IPS-18a (cell line): Measurements from ENCODE around the gene RAB11FIP3.

ENCODE experiments used
- H3K27ac ChIP-seq: one replicate; pipeline ENCODE4 v1.5.1; 2013; ENCODE audit warnings: low read length
- H3K27me3 ChIP-seq: one replicate; pipeline ENCODE4 v1.6.1; 2013; ENCODE audit warnings: mild to moderate bottlenecking, low read length; ENCODE audit not compliant: control insufficient read depth, insufficient read depth
- H3K36me3 ChIP-seq: one replicate; pipeline ENCODE4 v1.6.1; 2013; ENCODE audit warnings: low read depth, low read length; ENCODE audit not compliant: control insufficient read depth
- H3K4me1 ChIP-seq: one replicate; pipeline ENCODE4 v1.6.1; 2013; ENCODE audit warnings: low read depth, low read length; ENCODE audit not compliant: control insufficient read depth
- H3K4me3 ChIP-seq: one replicate; pipeline ENCODE4 v1.5.1; 2013; ENCODE audit warnings: low read length
- H3K9ac ChIP-seq: one replicate; pipeline ENCODE4 v1.6.1; 2013; ENCODE audit warnings: mild to moderate bottlenecking, low read length, moderate library complexity
- H3K9me3 ChIP-seq: one replicate; pipeline ENCODE4 v1.6.1; 2013; ENCODE audit warnings: low read depth, low read length; ENCODE audit not compliant: control insufficient read depth

Gene RAB11FIP3

DNA sequence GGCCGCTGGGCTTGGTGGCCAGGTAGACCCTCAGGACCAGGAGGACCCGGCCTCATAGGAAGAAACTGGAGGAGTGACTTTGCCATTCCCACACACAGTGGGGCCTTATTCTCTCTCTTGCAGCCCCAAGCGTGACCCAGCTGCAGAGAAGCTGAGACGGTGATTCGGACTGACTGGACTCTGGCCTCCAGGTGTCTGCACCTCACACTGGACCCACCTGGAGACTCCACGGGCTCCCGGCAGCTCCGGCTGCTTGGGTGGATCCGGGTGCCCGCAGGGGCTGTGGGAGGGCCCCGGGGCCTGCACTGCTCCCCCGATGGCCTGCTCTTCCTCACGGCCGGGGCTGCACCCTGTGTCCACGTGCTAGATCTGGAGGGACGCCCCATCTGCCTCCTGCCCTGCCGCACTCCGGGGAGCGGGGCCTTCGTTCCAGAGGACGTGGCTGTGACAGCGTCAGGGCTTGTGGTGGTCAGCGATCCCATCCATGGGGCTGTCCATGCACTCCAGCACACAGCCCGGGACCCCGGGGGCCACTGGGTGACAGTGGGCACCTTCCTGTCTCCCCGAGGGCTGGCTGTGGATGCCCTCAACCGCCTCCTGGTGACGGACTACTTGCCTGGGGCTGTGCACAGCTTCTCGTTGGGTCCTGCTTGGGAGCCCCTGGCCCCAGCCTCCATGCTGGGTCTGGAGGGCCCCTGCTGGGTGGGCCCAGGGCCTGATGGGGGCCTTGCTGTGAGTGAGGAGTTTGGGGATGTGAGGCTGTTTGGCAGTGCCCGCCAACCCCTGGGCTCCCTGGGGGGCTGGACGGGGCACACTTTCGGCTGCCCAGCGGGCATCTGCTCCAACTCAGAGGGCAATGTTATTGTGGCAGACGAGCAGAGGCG, 142.2 kb downstream of the RAB11FIP3 start:
- Histone ChIP-seq H3K27ac (no peak overlapping the region), H3K4me3 (no peak overlapping the region), H3K4me1 (peaks cover 16% of the 10 kb centered on the region), H3K9me3 (no peaks in the 10 kb centered on the region), H3K36me3 (no peaks in the 10 kb centered on the region), H3K9ac (no peak overlapping the region), H3K27me3 (peaks cover 2% of the 10 kb centered on the region)

- Histone ChIP-seq H3K4me3 (peak overlapping the region; percentile 59), H3K9me3 (no peaks in the 10 kb centered on the region), H3K27ac (no peak overlapping the region), H3K36me3 (no peaks in the 10 kb centered on the region), H3K27me3 (no peaks in the 10 kb centered on the region), H3K4me1 (peaks cover 16% of the 10 kb centered on the region), H3K9ac (peak overlapping the region; percentile 62)
Measured at GRCh38 chr16:568401-569258, 143.2 kb downstream of the RAB11FIP3 start.

- no peaks in the 10 kb centered on the region for H3K27me3 ChIP-seq
- peaks cover 16% of the 10 kb centered on the region for H3K4me1 ChIP-seq
- H3K27ac ChIP-seq: no peak within 1 kb of the TSS
- no peaks in the 10 kb centered on the region for H3K36me3 ChIP-seq
- peak within 1 kb of the TSS; percentile 84 for H3K4me3 ChIP-seq
- H3K9me3 ChIP-seq: no peaks in the 10 kb centered on the region
- peak within 1 kb of the TSS; percentile 72 for H3K9ac ChIP-seq
Measured at GRCh38 chr16:569445-570254, 144.2 kb downstream of the RAB11FIP3 start, which contains the start of gene PIGQ. PIGQ (plus strand) TSS chr16:569968; CDS start chr16:574075, 4,107 bp downstream.
